GM18951 (cell line): ENCODE results near the gene SPECC1L.

Source experiments
- POLR2A ChIP-seq: IDR thresholded peaks from 4 replicates; pipeline ENCODE4 v1.6.1; 2011; ENCODE audit warnings: mild to moderate bottlenecking; ENCODE audit not compliant: insufficient read length, insufficient read depth; ENCODE audit errors: extremely low read depth
- in situ Hi-C: fragments of 300-500 bp; cut with MboI; formaldehyde crosslinking; loops from one replicate; pipeline ENCODE4 v1.12.0; 2022; ENCODE audit warnings: low sequenced_read_pairs, mixed read lengths, inconsistent platforms; ENCODE audit not compliant: unreplicated experiment

The SPECC1L gene

DNA sequence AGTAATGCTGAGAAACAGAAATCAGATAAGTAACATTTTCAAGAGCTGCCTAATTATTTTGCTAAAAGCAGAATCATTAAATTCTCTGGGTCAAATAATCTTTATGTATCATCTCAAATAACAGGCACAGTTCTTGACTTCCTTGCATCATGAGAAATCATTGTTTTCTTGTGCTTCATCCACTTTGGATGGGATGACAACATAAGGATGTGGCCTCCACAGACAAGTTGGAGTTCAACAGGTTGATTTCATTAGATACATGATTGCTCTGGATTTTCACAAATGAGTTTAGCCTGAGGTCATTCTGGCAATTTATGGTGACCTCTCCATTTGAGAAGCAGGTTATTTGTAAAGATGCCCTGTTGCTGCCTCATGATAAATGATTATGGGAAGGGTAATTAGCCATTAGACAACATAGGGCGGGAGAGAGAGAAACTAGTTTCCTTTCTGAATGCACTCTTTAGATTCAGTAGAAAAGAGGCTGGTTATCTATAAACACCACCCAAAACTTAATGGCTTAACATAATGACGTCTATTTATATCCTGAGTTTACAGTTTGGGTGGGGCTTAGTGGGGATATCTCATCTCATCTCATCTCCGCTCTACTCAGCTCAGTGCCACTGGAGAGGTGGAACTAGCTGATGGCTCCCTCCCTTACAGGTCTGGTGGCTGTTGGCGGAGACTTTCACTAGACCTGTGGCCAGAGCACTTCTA lies 121.7 kb downstream of the SPECC1L start:
- in situ Hi-C loops, result no loop called here
- TF ChIP-seq POLR2A, result no peak

DNA sequence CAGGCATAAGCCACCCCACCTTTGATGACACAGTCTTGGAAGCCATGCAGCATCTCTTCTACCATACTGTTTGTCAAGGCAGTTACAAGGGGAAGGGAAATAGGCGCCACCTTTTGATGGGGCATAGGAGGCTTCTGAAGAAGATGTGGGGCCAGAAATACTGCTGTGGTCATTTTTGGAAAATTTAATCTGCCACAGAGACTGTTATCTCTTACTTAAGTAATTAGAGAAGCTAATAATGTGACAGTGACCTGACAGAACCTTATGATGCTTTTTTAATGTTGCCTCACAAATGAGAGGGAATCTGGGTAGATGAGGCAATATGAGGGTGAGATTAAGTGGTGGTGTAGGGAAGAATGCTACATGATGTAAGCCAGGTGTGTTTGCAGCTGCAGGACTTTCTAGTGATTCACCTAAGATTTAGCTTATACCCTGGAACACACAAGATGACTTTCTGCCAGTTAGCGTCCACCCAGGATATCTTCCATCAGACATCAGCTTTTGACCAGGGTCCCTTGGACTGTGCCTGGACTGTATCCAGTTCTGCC lies 122.5 kb downstream of the SPECC1L start:
- in situ Hi-C loops, result no loop called here
- TF ChIP-seq POLR2A, result no peak

GRCh38 chr22:24393848-24394247 lies 123.2 kb downstream of the SPECC1L start:
- no peak for TF ChIP-seq POLR2A
- in situ Hi-C loops, result no loop called here

- in situ Hi-C loops, result no loop called here
- TF ChIP-seq POLR2A, result no peak
Measured at GRCh38 chr22:24394254-24394653, 123.6 kb downstream of the SPECC1L start.

- no peak for TF ChIP-seq POLR2A
- in situ Hi-C loops, result no loop called here
Measured at GRCh38 chr22:24398409-24398808, 127.8 kb downstream of the SPECC1L start.

- no peak for TF ChIP-seq POLR2A
- in situ Hi-C loops, result no loop called here
Measured at GRCh38 chr22:24400034-24400725, 129.5 kb downstream of the SPECC1L start.

- in situ Hi-C loops, result no loop called here
- no peak for TF ChIP-seq POLR2A
Measured at GRCh38 chr22:24400726-24401596, 130.3 kb downstream of the SPECC1L start.

GRCh38 chr22:24401931-24402367 lies 131.3 kb downstream of the SPECC1L start:
- in situ Hi-C loops, result no loop called here
- TF ChIP-seq POLR2A, result no peak

- in situ Hi-C loops, result no loop called here
- no peak for TF ChIP-seq POLR2A
Measured at GRCh38 chr22:24402460-24403192, 132.0 kb downstream of the SPECC1L start.

DNA sequence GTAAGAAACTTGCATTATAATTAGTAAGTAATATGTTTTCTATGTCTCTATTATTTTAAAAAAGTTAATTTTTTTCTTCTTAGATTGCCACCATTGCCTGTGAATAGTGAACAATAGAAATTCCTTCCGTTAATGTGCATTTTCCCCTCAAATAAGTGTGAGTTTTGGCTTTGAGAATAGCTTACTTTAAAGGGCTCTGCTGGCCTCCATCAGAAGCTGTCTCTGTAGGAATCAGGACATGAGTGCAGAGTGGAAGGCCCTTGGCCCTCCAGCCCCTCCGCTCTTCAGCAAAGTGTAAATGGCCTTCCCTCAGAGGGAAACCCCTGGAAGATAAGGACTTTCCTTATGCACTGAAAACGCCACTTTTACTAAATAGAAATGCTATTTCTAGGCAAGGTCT lies 132.7 kb downstream of the SPECC1L start:
- no peak for TF ChIP-seq POLR2A
- in situ Hi-C loops, result no loop called here

- TF ChIP-seq POLR2A, result no peak
- in situ Hi-C loops, result no loop called here
Measured at GRCh38 chr22:24404561-24405275, 134.1 kb downstream of the SPECC1L start.
